CMK (cell line): ENCODE results near the gene ZSCAN22.
A peak's percentile ranks its signal among the peaks of the same experiment; 100 is the strongest.
"Not testable (repeated sequence)": the region's sequence is repeated elsewhere in the genome, so short reads cannot be mapped to it uniquely, and the experiment has no call there.

ENCODE experiments used
- DNase-seq: peaks from one replicate; pipeline ENCODE4 v3.0.0-alpha.2; 2010; ENCODE audit warnings: low read depth

ZSCAN22 gene

DNA sequence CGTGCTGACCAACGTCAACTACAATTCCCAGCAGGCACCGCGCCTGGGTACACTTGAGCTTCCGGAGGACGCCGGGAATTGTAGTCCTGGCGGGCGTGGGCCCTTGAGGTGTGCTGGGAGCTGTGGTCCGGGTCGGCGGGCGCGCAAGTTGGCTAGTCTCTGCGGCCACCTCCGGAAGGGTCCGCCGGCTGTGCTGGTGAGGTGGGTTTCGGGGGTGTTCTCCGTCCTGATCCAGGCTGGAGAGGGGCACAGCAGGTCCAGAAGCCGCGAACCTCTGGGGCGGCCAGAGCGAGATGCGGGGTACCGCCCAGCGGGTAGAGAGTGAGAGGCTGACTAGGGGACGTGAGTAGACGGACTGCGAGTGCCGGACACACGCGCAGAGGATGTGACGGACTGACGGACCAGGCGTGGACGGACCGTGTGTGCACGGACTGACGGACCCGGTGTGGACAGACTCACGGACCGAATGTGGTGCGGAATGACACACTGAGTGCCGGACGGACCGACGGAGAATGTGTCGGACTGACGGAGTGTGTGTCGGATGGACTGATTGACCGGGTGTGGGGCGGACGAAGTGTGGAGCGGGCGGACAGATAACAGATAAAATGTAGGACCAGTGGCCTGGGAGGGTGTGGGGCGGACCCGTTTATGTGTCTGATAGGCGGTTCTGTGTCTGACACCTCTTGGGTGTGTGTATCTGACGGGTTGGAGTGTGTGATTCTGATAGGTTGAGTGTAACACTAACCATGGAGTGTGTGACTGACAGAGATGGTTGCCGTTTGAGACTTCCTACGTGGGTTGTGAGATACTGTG, at the start of gene ZSCAN22:
ZSCAN22 (plus strand) TSS at position 81 of the 813 bp plus-strand sequence. CDS start 7,809 bp downstream, outside the sequence.
- peak; percentile 95 for DNase-seq

GRCh38 chr19:58277197-58277596, 49.6 kb upstream of the ZSCAN22 start:
- no peak for DNase-seq

DNA sequence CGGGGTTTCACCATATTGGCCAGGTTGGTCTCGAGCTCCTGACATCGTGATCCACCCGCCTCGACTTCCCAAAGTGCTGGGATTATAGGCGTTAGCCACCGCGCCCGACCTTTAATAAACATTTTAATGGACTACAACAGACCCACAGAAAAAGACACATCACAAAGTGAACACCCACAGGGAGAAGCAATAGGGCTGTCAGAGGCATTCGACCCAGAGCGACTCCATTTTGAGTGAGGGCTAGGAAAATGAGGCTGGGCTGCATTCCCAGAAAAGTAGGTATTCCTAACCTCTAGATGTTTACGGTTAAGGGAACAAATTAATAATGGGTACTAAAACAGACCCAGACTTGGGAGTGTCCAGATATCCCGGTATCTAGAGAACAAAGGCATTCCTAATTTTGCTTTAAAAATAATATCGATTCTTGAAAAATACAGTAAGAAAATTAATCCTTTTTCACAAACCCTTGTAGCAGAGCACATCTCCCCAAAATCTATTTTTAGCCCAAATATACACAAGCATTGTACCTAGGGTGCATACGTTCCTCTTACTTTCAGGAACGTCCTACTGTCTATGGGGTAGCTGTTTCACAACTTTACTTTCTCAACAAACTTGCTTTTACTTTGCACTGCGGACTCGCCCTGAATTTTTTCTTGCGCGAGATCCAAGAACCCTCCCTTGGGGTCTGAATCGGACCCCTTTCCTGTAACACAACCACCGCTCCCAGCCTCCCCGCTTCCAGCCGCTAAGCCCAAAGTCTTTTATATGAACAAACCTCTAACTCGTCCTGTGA, 48.9 kb upstream of the ZSCAN22 start:
- no peak for DNase-seq

- peak; percentile 99 for DNase-seq
These were observed 48.2 kb upstream of the ZSCAN22 start, which contains the start of gene ZNF8 for GRCh38 chr19:58278541-58279041. TSS of gene ZNF8 (plus strand) at chr19:58278955. CDS start at chr19:58279082, 127 bp downstream.

- DNase-seq: peak; percentile 81
These were observed 47.5 kb upstream of the ZSCAN22 start for GRCh38 chr19:58279042-58279924.

DNA sequence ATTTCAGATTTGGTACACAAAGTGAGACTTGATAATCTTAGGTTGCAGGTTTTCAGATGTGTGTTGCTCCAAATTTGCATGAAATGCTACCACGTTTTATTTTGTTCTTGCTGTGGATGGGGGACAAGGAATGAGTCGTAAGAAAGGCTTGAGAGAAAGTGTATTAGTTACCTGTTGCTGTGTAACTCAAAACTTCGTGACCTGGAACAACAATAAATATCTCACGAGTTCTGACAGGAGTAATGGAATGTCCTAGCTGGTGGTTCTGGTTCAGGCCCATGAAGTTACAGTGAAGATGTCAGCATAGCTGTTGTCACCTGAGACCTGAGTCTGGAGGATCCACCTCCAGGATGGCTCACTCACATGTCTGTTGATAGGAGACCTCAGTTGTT, 46.9 kb upstream of the ZSCAN22 start:
- no peak for DNase-seq

- DNase-seq: no peak
These were observed 42.6 kb upstream of the ZSCAN22 start for GRCh38 chr19:58284199-58284598.

GRCh38 chr19:58291943-58292342, 34.9 kb upstream of the ZSCAN22 start:
- no peak for DNase-seq

DNA sequence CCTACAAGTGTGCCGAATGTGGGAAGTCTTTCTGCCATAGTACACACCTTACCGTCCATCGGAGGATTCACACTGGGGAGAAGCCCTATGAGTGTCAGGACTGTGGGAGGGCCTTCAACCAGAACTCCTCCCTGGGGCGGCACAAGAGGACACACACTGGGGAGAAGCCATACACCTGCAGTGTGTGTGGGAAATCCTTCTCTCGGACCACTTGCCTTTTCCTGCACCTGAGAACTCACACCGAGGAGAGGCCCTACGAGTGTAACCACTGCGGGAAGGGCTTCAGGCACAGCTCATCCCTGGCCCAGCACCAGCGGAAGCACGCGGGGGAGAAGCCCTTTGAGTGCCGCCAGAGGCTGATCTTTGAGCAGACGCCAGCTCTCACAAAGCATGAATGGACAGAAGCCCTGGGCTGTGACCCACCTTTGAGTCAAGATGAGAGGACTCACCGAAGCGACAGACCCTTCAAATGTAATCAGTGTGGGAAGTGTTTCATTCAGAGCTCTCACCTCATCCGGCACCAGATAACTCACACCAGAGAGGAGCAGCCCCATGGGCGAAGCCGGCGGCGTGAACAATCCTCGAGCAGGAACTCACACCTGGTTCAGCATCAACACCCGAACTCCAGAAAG, 31.9 kb upstream of the ZSCAN22 start:
- no peak for DNase-seq

- DNase-seq: no peak
These were observed 30.7 kb upstream of the ZSCAN22 start for GRCh38 chr19:58296104-58296503.

- no peak for DNase-seq
These were observed 26.2 kb upstream of the ZSCAN22 start for GRCh38 chr19:58300620-58301019.

DNA sequence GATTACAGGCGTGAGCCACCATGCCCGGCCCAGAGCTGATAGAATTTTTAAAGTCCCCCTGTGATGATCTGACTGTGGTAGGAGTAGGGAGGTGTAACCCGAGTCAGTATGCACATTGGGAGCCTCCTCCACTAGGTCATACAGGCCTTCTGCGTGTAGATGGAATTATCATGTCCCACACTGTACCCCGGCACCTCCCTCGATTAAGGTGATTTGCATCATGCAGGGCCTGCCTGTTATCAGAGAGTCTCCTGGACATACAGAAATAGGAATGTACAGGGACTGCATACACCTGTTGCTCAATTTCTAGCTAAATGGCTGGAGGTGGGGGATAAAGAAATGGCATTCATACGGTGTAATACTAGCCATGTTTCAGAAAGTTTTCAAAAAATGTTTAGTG, 22.5 kb upstream of the ZSCAN22 start:
- no peak for DNase-seq

DNA sequence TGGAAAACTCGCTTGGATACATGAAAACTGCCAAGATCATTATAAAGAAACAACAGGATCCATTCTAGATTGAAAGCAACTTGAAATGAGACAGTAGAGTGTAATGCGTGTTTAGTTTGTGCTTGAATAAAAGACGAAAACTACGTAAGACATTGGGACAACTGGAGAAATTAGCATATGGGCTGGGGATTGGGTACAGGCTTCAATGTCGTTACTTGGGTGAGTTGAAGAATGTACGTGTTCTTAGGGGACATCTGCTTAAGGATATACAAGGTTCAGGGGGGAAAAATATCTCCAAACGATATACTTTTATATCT, 22.1 kb upstream of the ZSCAN22 start:
- no peak for DNase-seq

DNA sequence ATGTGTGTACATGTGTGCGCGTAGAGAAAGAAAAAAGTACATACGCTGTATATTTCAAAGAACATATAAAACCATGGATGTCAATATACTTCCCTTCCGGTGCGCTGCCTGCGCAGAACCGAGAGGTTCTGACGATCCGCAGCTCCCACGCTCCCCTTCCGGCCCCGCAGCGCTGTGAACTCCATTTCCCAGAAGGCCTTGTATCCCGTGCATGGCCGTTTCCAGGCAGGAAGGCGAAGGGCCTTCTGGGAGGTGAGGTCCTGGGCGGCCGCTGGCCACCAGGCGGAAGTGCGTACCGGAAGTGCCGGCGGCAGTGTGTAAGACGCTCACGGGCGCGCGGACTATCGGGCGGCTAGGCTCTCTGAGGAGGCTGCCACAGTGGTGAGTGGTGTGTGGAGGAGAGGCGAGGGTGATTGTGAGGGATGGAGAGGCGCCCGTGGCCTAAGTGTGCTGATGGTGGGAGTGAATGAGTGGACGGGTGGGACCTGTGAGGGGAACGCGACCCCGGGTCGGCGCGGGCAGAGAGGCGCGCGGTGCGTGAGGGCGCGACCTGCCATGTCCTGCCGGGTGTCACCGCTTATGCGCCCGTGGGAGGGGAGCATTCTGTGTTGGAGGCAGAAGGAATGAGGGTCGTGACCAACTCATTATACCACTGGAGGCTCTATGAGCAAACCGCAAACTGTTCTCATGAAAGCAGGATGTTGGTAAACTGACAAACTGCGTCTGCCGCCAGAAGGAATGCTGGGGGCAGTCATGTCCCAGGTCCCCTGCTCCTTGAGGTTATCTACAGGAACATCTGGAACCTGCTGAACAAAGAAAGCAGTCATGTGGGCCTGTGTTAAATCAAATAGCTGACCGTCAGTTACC, 21.5 kb upstream of the ZSCAN22 start, which contains the start of gene ERVK3-1:
ERVK3-1 (plus strand) TSS at position 313 of the 867 bp plus-strand sequence. CDS start 6,792 bp downstream, outside the sequence.
- peak; percentile 98 for DNase-seq

DNA sequence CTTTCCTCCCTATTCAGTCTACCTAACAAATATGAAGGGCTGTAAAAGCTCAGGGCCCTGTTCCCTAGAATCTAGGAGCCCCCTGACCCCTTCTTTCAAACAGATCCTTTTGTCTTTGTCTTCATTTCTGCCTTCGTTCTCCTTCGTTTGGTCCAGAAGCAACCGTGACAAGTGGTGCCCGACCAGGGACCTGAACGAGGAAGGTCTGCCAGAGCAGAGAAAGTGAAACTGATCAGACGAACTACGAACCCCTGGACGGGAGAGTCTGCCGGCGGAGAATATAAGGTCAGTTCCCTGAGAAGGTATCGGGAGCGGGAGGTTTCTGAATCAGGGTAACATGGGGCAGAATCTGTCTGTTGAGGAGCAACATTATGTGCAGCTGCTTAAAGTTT, 20.9 kb upstream of the ZSCAN22 start:
- DNase-seq: no peak

DNA sequence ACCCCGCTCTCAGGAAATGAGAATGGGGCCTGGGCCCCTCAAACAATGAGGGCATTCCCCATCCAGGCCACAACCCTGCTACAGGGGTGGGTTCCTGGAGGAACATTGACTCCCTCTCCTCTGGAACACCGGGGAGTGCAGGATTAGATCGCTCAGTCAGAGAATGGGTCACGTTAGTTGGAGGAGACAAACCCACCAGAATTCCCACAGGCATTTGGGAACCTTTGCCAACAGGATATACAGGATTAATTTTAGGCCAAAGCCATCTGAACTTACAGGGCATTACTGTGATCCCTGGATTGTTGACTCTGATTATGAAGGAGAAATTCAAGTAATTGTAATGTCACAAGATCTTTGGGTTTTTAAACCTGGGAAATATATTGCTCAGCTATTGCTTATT, 19.1 kb upstream of the ZSCAN22 start:
- DNase-seq: no peak

DNA sequence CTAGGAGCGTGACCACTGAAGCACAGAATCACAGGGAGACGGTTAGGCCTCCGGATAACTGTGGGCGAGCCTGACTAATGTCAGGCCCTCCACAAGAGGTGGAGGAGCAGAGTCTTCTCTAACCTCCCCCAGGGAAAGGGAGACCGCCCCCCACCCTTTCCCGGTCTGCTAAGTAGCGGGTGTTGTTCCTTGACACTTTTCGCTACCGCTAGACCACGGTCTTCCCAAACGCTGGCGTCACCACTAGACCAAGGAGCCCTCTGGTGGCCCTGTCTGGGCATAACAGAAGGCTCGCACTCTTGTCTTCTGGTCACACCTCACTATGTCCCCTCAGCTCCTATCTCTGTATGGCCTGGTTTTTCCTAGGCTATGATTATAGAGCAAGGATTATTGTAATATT, 16.1 kb upstream of the ZSCAN22 start:
- DNase-seq: not testable (repeated sequence)

- no peak for DNase-seq
These were observed 15.4 kb upstream of the ZSCAN22 start for GRCh38 chr19:58311345-58311865.

DNA sequence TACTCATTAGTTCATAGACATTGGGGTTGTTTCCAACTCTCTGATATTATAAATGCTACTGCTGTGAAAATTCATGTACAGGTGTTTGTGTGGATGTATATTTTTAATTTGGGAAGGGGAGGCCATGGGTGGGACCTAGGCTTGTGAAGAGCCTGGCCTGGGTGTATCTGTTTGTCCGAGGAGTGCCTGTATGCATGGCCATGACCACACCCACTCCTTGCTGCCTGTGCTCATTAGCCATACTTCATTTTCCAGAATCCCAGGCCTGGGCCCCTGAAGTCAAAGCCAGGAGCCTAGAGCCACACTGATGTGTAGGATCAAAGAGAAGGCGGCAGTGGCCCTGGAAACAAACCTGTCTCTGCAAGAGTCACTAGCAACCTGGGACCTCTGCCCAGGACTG, 11.2 kb upstream of the ZSCAN22 start:
- DNase-seq: no peak

- DNase-seq: no peak
These were observed 9.2 kb upstream of the ZSCAN22 start for GRCh38 chr19:58317476-58318072.
